Measurements from ENCODE around the gene FLT3.

FLT3 gene

GRCh38 chr13:27997904-27998522 is 102.4 kb downstream of the FLT3 start (continued):
- no peak for TF ChIP-seq ZNF26 (tag by site-specific recombination; IDR thresholded peaks at IDR 0.05)
- no peak for TF ChIP-seq ZFHX2 (tag by site-specific recombination; conservative IDR thresholded peaks at IDR 0.05)
- no peak for TF ChIP-seq ZNF768 (tag by site-specific recombination; IDR thresholded peaks at IDR 0.05)
- no peak for TF ChIP-seq ZBTB10 (tag by site-specific recombination; IDR thresholded peaks at IDR 0.05)
- peak; percentile 50 for TF ChIP-seq ZNF335 (tag by site-specific recombination; conservative IDR thresholded peaks at IDR 0.05)
- no peak for TF ChIP-seq MEIS1 (CRISPR knock-in tag; IDR thresholded peaks at IDR 0.05; ENCODE audit: borderline replicate concordance)
- TF ChIP-seq ZNF777 (tag by site-specific recombination; IDR thresholded peaks at IDR 0.05; ENCODE audit: borderline replicate concordance): no peak
- no peak for TF ChIP-seq ZBTB1 (tag by site-specific recombination; IDR thresholded peaks at IDR 0.05)
- TF ChIP-seq ZSCAN23 (tag by site-specific recombination; IDR thresholded peaks at IDR 0.05): no peak
- TF ChIP-seq PRDM2 (tag by site-specific recombination; IDR thresholded peaks at IDR 0.05; ENCODE audit: borderline replicate concordance): no peak
- TF ChIP-seq ZBTB44 (tag by site-specific recombination; IDR thresholded peaks at IDR 0.05): 0 out of 2 replicates have a peak, but pooled peaks have one; percentile 29
- peak; percentile 56; the same call in 1 of the 2 replicates for TF ChIP-seq CTCF (tag by site-specific recombination; IDR thresholded peaks at IDR 0.05)
- no peak for TF ChIP-seq ZNF785 (tag by site-specific recombination; IDR thresholded peaks at IDR 0.05)
- TF ChIP-seq ZNF660 (tag by site-specific recombination; IDR thresholded peaks at IDR 0.05): 0 out of 2 replicates have a peak, but pooled peaks have one; percentile 43
- peak; percentile 69 for TF ChIP-seq ZXDB (tag by site-specific recombination; IDR thresholded peaks at IDR 0.05)
- TF ChIP-seq ZNF366 (tag by site-specific recombination; conservative IDR thresholded peaks at IDR 0.05): peak; percentile 46
- TF ChIP-seq HOXD13 (CRISPR knock-in tag; IDR thresholded peaks at IDR 0.05; ENCODE audit: borderline replicate concordance): no peak
